Gastroesophageal sphincter (tissue), 3 donors: ENCODE measurements around the gene SAMD4A.

Experiments
- CTCF ChIP-seq, 4 experiments: fragments of 200-600 bp in 2 of 4; fragments of 450-650 bp in 2 of 4; sonication (generic) in 1 of 4; IDR thresholded peaks; one replicate each; pipeline ENCODE4 v1.5.1; 2017 to 2019; ENCODE audit warnings: antibody characterized with exemption in 4 of 4, mild to moderate bottlenecking in 2 of 4, moderate library complexity in 2 of 4
- EP300 ChIP-seq: sonication (generic); formaldehyde crosslinking; IDR thresholded peaks from one replicate; pipeline ENCODE4 v1.6.1; 2017; ENCODE audit warnings: antibody characterized with exemption, mild to moderate bottlenecking
- POLR2A ChIP-seq, 2 donors: fragments of 450-650 bp; IDR thresholded peaks; one replicate each; pipeline ENCODE4 v1.6.1; 2017; ENCODE audit warnings: antibody characterized with exemption in 2 of 2, mild to moderate bottlenecking in 2 of 2, moderate library complexity in 1 of 2
- POLR2AphosphoS5 ChIP-seq: sonication (generic); formaldehyde crosslinking; IDR thresholded peaks from one replicate; pipeline ENCODE4 v1.6.1; 2017; ENCODE audit warnings: antibody characterized with exemption

- TF ChIP-seq CTCF (IDR thresholded peaks at IDR 0.05) = no peak
- TF ChIP-seq POLR2A (IDR thresholded peaks at IDR 0.05) = no peak
- TF ChIP-seq EP300 = no peak
- no peak for TF ChIP-seq POLR2AphosphoS5
These were observed 230.0 kb downstream of the SAMD4A start for GRCh38 chr14:54796961-54797360.
